Measurements from ENCODE around the gene JUNB.
A peak's percentile ranks its signal among the peaks of the same experiment; 100 is the strongest.

JUNB gene

GRCh38 chr19:12752056-12752781 is 39.1 kb upstream of the JUNB start:
- no peak overlapping the region for H3K4me3 ChIP-seq (ENCODE audit: low read depth, low read length)
- TF ChIP-seq POLR2A (IDR thresholded peaks at IDR 0.05; ENCODE audit: extremely low read depth, insufficient read length) (no peak), MYC (IDR thresholded peaks at IDR 0.05; ENCODE audit: low read depth, low read length) (no peak)
- TF ChIP-seq, protein P1, sequence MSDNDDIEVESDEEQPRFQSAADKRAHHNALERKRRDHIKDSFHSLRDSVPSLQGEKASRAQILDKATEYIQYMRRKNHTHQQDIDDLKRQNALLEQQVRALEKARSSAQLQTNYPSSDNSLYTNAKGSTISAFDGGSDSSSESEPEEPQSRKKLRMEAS (IDR thresholded peaks at IDR 0.05; ENCODE audit: low read depth, low read length), result no peak
- TF ChIP-seq, protein P2, sequence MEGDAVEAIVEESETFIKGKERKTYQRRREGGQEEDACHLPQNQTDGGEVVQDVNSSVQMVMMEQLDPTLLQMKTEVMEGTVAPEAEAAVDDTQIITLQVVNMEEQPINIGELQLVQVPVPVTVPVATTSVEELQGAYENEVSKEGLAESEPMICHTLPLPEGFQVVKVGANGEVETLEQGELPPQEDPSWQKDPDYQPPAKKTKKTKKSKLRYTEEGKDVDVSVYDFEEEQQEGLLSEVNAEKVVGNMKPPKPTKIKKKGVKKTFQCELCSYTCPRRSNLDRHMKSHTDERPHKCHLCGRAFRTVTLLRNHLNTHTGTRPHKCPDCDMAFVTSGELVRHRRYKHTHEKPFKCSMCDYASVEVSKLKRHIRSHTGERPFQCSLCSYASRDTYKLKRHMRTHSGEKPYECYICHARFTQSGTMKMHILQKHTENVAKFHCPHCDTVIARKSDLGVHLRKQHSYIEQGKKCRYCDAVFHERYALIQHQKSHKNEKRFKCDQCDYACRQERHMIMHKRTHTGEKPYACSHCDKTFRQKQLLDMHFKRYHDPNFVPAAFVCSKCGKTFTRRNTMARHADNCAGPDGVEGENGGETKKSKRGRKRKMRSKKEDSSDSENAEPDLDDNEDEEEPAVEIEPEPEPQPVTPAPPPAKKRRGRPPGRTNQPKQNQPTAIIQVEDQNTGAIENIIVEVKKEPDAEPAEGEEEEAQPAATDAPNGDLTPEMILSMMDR (IDR thresholded peaks at IDR 0.05; ENCODE audit: low read depth, low read length), result no peak
- no peak for DNase-seq (ENCODE audit: low read depth)

- no peak for TF ChIP-seq POLR2A (IDR thresholded peaks at IDR 0.05; ENCODE audit: extremely low read depth, insufficient read length)
- TF ChIP-seq MYC (IDR thresholded peaks at IDR 0.05; ENCODE audit: low read depth, low read length), result no peak
- TF ChIP-seq, protein P1 (IDR thresholded peaks at IDR 0.05; ENCODE audit: low read depth, low read length), result no peak
- TF ChIP-seq, protein P2 (IDR thresholded peaks at IDR 0.05; ENCODE audit: low read depth, low read length), result no peak
- no peak overlapping the region for H3K4me3 ChIP-seq (ENCODE audit: low read depth, low read length)
- no peak for DNase-seq (ENCODE audit: low read depth)
These were observed 36.7 kb upstream of the JUNB start for GRCh38 chr19:12754465-12755196.

GRCh38 chr19:12756150-12756883 is 35.0 kb upstream of the JUNB start:
- DNase-seq (ENCODE audit: low read depth), result no peak
- TF ChIP-seq MYC (IDR thresholded peaks at IDR 0.05; ENCODE audit: low read depth, low read length) (no peak), POLR2A (IDR thresholded peaks at IDR 0.05; ENCODE audit: extremely low read depth, insufficient read length) (no peak)
- TF ChIP-seq, protein P2 (IDR thresholded peaks at IDR 0.05; ENCODE audit: low read depth, low read length), result no peak
- TF ChIP-seq, protein P1 (IDR thresholded peaks at IDR 0.05; ENCODE audit: low read depth, low read length), result no peak
- no peak overlapping the region for H3K4me3 ChIP-seq (ENCODE audit: low read depth, low read length)

DNA sequence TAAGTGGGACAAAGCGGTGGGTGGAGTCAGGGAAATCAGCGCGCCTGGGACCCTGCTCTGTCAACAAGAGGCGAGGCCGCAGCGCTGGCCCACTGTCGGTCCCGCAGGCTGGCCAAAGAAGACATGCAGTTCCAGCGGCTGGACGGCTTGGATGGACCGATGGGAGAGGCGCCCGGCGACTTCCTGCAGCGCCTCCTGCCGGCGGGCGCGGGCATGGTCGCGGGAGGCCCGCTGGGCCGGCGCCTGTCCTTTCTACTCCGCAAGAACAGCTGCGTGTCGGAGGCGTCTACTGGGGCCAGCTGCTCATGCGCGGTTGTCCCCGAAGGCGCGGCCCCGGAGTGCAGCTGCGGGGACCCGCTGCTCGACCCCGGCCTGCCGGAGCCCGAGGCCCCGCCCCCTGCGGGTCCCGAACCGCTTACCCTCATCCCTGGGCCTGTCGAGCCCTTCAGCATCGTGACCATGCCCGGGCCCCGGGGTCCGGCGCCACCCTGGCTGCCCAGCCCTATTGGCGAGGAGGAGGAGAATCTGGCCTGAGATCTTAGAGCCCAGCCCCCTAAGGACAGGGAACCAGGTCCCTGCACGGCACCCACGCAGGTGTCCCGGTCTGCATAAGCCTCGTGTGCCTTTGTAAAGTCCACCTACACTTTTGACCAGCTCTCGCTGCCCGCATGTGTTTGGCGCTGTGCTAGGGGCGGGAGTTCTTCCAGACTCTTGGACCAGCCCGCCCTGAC is 33.6 kb upstream of the JUNB start:
- TF ChIP-seq POLR2A (IDR thresholded peaks at IDR 0.05; ENCODE audit: extremely low read depth, insufficient read length) (no peak), MYC (IDR thresholded peaks at IDR 0.05; ENCODE audit: low read depth, low read length) (0 out of 2 replicates have a peak, but pooled peaks have one; percentile 46)
- TF ChIP-seq, protein P2 (IDR thresholded peaks at IDR 0.05; ENCODE audit: low read depth, low read length), result peak; percentile 89
- TF ChIP-seq, protein P1 (IDR thresholded peaks at IDR 0.05; ENCODE audit: low read depth, low read length), result peak; percentile 44; the same call in 1 of the 2 replicates
- peak; percentile 74 for DNase-seq (ENCODE audit: low read depth)
- H3K4me3 ChIP-seq (ENCODE audit: low read depth, low read length), result no peak overlapping the region

- TF ChIP-seq, protein P2 (IDR thresholded peaks at IDR 0.05; ENCODE audit: low read depth, low read length), result no peak
- TF ChIP-seq MYC (IDR thresholded peaks at IDR 0.05; ENCODE audit: low read depth, low read length) (no peak), POLR2A (IDR thresholded peaks at IDR 0.05; ENCODE audit: extremely low read depth, insufficient read length) (no peak)
- TF ChIP-seq, protein P1 (IDR thresholded peaks at IDR 0.05; ENCODE audit: low read depth, low read length), result no peak
- H3K4me3 ChIP-seq (ENCODE audit: low read depth, low read length), result no peak overlapping the region
- no peak for DNase-seq (ENCODE audit: low read depth)
These were observed 31.6 kb upstream of the JUNB start for GRCh38 chr19:12759686-12760085.
